ENCODE data around the gene SRGAP2.
"Not testable (repeated sequence)": the region's sequence is repeated elsewhere in the genome, so short reads cannot be mapped to it uniquely, and the experiment has no call there.

Gene SRGAP2

GRCh38 chr1:206203364-206204158 lies at the start of gene SRGAP2:
Gene SRGAP2, plus strand, starts transcription at chr1:206203541. Its CDS starts 2,430 bp downstream, at chr1:206205971.
- DNase-seq (ENCODE audit: low read depth): peak; percentile 39

GRCh38 chr1:206167350-206168029 lies 35.9 kb upstream of the SRGAP2 start:
- DNase-seq (ENCODE audit: low read depth): not testable (repeated sequence)

- DNase-seq (ENCODE audit: low read depth): peak; percentile 29
These were observed 33.5 kb upstream of the SRGAP2 start for GRCh38 chr1:206169794-206170193.

GRCh38 chr1:206173110-206173719 lies 30.1 kb upstream of the SRGAP2 start:
- not testable (repeated sequence) for DNase-seq (ENCODE audit: low read depth)

GRCh38 chr1:206174182-206174868 lies 29.0 kb upstream of the SRGAP2 start:
- DNase-seq (ENCODE audit: low read depth): peak; percentile 13

GRCh38 chr1:206175459-206176113 lies 27.8 kb upstream of the SRGAP2 start:
- DNase-seq (ENCODE audit: low read depth): peak; percentile 40

GRCh38 chr1:206176114-206176502 lies 27.2 kb upstream of the SRGAP2 start:
- DNase-seq (ENCODE audit: low read depth): not testable (repeated sequence)

GRCh38 chr1:206178061-206178989 lies 25.0 kb upstream of the SRGAP2 start:
- DNase-seq (ENCODE audit: low read depth): peak; percentile 62

GRCh38 chr1:206179666-206180065 lies 23.7 kb upstream of the SRGAP2 start:
- not testable (repeated sequence) for DNase-seq (ENCODE audit: low read depth)

- peak; percentile 22 for DNase-seq (ENCODE audit: low read depth)
These were observed 20.7 kb upstream of the SRGAP2 start for GRCh38 chr1:206182368-206183317.

GRCh38 chr1:206183788-206184187 lies 19.6 kb upstream of the SRGAP2 start:
- DNase-seq (ENCODE audit: low read depth): not testable (repeated sequence)

GRCh38 chr1:206185778-206186177 lies 17.6 kb upstream of the SRGAP2 start:
- not testable (repeated sequence) for DNase-seq (ENCODE audit: low read depth)

GRCh38 chr1:206186826-206187225 lies 16.5 kb upstream of the SRGAP2 start:
- DNase-seq (ENCODE audit: low read depth): not testable (repeated sequence)

GRCh38 chr1:206195182-206195581 lies 8.2 kb upstream of the SRGAP2 start:
- DNase-seq (ENCODE audit: low read depth): not testable (repeated sequence)

- DNase-seq (ENCODE audit: low read depth): not testable (repeated sequence)
These were observed 6.5 kb upstream of the SRGAP2 start for GRCh38 chr1:206196748-206197424.

- peak; percentile 100 for DNase-seq (ENCODE audit: low read depth)
These were observed 465 bp upstream of the SRGAP2 start, which contains the start of gene FAM72A for GRCh38 chr1:206202789-206203363. Gene FAM72A, minus strand, starts transcription at chr1:206202839. Its CDS starts 814 bp downstream, at chr1:206202025.

- DNase-seq (ENCODE audit: low read depth): not testable (repeated sequence)
These were observed 794 bp downstream of the SRGAP2 start for GRCh38 chr1:206204159-206204511.

GRCh38 chr1:206204871-206205270 lies 1.5 kb downstream of the SRGAP2 start:
- peak; percentile 8 for DNase-seq (ENCODE audit: low read depth)
